NCI-H146 treated with DMSO at 0.1 percent for 48 hours (cell line): Measurements from ENCODE around the gene ZNF691.

Experiments used
- DNase-seq: peaks from one replicate; lab custom pipeline; 2025; ENCODE audit not compliant: unreplicated experiment; lab: John Stamatoyannopoulos, UW

Gene ZNF691

DNA sequence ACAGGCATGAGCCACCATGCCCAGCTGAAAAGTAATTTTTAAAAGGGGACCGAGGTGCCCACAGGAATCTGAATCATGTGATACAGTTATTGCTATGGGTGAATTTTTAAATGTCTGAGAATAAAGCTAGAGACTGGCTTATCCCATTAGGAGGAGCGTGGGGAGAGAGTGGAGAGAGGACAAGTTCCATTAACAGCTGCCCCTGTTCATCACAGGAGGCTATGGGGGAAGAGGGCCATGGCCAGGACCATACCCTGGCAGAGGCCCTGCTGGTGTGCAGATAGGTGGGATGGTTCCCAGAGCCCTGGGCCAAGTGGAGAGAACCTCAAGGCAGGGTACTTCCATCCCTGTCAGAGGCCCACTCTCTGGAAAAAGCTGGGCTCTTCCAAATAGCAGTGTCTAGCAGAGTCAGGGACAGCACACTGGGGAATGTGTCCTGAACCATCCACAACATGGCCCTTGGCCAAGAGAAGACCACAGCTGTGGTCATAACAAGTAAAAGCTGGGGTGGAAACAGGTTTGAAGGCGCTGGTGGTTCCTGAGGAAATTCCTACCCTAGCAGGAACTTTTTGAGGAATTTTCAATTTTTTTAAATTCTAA lies 13.7 kb upstream of the ZNF691 start:
- no peak for DNase-seq

DNA sequence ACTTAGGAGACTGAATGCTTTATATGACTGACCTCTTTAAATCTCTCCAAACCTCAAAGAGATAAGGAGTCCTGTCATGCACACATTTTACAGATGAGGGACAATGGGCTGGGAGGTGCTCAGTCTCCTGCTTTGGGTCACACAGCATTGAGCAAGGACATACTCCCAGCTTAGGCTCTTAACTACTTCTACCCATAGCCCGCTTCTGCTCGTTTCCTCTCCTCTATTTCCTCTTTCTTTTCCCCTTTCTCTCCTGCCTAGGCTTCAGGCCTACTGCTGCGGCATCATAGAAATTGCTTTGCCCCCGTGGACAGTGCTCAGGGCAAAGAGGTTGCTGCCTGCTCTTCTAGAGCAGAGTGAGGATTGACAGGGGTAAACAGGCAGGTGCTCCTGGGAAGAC lies 12.4 kb upstream of the ZNF691 start:
- DNase-seq = no peak

DNA sequence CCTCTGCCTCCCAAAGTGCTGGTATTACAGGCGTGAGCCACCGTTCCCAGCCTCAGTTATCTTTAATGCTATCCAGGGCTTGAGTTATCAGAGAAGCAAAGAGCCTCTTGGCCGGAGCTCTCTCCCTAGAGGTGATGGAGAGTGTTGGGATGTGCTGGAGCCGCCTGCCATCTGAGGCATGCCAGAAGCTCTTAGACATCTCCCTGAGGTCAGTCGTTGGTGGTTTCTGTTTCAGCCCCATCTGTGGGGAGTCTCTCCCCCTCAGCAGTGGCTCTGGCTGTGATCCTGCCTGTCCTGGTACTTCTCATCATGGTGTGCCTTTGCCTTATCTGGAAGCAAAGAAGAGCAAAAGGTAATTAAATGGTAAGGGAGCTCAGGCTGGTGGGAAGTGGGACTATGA lies 11.6 kb upstream of the ZNF691 start:
- DNase-seq = no peak

- DNase-seq = no peak
Observed at GRCh38 chr1:42835422-42835821, 11.0 kb upstream of the ZNF691 start.

- DNase-seq = no peak
Observed at GRCh38 chr1:42837709-42838108, 8.7 kb upstream of the ZNF691 start.

DNA sequence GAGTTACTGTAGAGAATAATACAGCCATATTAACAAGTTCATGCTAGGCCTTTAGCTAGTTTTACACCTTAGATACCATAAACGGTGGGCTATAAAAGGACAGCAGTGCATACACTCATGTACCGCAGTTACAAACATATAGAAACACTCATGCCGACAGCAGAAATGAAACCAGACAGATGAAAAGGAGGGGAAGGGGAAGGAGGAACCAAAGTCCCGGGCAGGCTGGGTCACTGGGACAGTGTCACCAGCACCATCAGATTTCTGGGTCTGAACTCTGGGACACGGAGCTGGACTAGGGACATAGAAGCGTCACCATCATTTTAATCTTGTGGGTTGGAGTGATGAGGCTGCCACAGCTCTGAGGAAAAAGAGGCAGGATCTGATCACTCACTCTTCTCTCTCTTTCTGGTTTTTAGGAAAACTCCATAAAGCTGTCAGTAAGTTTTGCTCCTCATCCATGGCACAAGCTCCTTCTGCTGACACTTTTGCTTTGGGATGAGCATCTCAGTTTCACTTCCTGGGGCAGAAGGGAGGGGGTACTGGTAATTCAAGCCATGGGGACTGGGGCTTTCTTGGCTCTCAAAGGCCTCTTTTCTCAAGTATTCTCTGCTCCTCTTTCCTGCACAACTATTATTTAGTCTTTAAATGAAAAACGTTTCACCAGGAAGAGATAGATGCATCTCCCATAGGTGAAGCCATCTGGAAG lies 7.8 kb upstream of the ZNF691 start:
- DNase-seq = no peak

DNA sequence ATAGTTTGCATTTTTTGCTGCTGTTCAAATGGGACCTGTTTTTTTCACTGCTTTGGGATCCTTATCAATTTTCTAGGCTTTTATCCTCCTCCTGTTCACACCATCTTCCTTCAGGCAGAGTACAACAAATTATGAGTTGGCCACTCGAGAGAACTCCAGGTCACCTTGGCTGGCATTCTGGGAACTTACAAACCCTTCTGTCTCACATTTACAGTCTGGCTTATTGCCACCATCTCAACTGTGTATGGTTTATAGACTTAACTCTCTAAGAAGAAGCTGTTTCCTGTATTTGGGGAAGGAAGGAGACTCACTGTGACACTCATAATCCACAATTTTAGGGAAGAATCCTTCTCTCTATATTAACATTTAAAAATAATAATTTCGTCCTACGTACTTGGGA lies 5.4 kb upstream of the ZNF691 start:
- no peak for DNase-seq

- no peak for DNase-seq
Observed at GRCh38 chr1:42841440-42842147, 4.8 kb upstream of the ZNF691 start.

GRCh38 chr1:42844592-42845140 lies 1.7 kb upstream of the ZNF691 start:
- DNase-seq = no peak

DNA sequence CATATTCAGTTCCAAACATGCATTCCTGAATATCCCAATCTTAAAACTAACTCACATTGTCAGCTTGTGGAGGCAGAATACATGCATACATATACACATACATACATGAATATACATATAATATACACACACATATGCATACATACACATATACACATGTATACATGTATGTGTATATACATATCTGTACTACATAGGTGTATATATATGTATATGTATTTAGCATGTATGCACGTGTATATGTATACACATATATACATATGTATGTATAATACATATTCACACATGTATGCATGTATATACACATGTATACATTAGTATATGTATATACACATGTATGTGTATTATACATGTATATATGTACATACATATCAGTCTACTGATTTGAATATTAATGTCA lies 1.2 kb upstream of the ZNF691 start:
- DNase-seq = no peak

DNA sequence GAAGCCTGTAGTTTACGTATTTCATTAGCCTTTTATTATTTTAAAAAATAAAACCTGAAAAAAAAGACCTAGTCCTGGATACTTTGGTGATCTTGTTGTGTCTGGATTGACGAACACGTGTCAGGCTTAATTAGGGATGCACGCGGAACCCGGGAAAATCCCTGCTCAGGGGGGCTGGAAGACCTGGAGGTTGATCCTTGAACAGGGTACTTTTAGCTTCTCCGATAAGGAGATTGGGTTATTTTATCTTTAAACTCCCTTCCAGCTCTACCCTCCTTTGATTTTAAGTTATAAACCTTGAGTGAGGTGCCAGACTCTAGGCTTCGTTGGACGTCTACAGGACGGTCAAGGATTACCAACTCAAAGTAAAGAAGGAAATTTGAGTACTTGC lies 552 bp upstream of the ZNF691 start:
- no peak for DNase-seq

DNA sequence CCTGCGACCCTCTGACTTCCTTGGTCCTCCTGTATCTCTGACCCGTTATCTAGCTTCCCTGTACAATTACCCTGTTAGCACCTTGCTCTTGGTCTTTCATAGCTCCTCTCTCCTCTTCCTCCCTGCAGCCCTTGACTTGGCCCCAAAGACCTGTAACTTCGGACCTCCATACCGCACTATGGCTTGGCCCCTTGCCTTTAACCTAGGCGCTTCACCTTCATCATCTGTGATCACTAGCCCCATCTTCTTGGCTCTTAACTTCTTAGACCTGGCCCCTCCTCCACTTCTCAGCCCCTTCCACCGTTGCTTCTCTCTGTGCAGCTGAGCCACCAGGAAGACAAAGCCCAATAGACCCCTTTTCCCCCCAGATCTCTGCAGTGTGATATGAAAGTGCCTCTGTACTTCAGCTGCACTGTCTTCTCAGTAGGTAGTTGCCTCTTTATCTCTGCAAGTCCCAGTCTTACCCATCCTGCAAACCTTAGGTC lies 740 bp downstream of the ZNF691 start:
- peak; percentile 5 for DNase-seq

- DNase-seq = no peak
Observed at GRCh38 chr1:42847721-42848460, 1.5 kb downstream of the ZNF691 start.

DNA sequence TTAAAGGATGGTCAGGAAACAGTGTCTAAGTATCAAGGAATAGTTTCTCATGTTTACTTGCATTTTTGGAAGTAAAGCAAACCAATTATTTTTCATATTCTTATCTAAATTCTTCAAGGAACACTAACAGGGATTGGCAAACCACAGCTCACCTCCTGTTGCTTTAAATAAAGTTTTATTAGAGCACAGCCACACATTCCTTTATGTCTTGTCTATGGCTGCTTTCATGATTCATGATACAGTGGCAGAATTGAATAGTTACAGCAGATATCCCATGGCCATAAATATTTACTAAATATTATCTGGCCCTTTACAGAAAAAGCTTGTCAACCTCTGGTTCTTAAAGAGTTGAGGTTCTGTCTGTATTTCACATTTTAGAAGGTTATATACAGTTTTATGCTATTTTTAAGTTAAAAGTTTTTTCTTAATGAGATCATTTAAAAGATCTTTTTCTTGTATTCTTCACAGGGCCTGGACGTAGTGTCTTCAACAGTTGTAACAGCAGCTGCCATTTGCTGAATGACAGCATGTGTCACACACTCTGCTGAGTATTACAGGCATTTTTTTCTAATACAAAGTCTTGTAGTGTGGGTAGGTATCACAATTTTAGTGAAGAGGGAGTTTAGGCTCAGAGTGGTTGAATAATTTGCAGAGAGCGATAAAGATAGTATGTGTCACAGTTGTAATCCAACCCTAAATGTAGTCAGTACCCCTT lies 2.6 kb downstream of the ZNF691 start:
- no peak for DNase-seq

DNA sequence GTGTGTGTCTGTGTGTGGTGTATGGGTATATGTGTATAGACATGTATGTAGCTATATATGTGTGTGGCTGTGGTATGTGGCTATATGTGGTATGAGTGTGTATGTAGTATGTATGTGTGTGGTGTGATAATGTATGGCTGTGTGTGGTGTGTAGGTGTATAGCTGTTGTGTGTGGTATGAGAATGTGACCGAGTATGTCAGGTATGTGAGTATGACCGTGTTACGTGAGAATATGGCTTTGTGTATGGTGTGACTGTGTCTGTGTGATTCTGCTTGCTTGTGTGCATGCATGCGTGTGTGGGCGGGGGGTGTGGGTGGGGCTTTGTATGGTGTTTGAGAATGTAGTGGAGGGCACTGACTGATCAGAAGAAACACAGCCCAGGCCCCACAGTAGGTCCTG lies 3.5 kb downstream of the ZNF691 start:
- no peak for DNase-seq

DNA sequence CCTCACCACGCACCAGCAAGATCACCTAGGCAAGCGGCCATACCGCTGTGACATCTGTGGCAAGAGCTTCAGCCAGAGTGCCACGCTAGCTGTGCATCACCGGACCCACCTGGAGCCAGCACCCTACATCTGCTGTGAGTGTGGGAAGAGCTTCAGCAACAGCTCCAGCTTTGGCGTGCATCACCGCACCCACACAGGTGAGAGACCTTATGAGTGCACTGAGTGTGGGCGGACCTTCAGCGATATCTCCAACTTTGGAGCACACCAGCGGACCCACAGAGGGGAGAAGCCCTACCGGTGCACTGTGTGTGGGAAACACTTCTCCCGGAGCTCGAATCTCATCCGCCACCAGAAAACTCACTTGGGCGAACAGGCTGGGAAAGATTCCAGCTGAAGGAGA lies 5.0 kb downstream of the ZNF691 start:
- no peak for DNase-seq

DNA sequence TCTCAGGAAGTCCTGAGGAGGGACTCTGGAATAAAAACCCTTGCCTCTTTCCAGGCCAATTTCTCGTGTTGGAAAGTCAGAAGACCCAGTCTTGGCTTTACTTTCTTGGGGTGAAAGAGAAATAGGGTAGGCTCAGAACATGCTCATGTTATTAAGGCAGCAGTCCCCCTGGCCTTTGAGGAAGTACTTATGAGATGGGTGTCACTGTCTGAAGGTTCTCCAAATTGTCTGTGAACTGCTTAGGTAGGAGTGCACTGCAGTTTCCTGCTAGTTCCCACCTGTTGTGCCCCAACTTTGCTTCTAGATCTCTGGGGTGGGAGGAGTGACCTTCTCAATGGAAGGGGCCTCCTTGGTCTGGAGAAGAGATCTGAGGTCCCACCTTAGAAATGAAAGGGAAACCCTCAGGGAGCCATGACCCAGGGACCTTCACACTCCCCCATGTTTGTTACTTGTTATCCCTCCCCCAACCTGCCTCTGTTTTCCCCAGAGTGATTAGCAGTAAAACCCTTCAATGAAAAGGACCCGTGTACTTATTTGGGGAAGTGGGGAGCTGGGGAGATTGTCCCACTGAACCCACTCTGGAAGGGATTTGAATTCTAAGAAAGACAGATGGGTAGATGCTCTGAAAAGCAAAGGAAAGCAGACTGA lies 5.7 kb downstream of the ZNF691 start:
- DNase-seq = no peak

- DNase-seq = no peak
Observed at GRCh38 chr1:42852608-42852980, 6.2 kb downstream of the ZNF691 start.

DNA sequence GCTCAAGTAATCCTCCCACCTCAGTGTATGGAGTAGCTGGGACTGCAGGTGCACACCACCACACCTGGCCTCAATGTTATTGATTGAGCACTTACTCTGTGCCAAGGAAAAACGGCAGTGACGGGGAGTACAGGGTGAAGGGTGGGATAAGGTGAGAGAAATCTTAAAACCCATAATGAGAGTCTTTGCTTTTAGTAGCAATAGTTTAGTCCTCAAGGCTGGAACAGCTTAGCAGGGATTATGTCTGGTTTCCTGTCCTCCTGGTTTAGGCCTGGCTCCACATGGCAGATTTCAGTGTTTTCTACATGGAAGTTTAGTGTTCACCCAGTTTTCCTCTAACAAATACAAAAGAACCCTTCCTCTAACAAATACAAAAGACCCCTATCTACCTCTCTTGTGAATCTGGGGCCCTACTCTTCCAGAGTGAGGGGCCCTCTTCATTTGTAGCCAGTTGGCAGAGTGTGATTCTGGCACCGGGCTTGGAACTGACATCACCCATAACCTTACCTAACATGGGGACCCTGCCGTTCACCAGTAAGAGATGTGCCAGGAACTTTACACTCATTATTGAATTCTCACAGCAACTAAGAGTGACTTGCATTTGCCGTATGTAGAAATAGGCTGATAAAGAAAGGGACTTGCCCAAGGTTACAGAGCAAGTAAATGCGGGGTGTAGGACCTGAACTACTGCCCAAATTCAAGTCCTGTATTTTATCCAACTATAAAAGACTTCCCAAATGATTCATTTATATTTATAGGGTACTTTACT lies 6.9 kb downstream of the ZNF691 start:
- DNase-seq = no peak
